Measurements from ENCODE around the gene PUDP. TPM values are rescaled to one million over a fixed set of nuclear protein-coding genes. Genes with fewer than 3 reads are reported as not detected.
A peak's percentile ranks its signal among the peaks of the same experiment; 100 is the strongest.

PUDP gene
- total RNA-seq, 3 donors from 2014 or later = 6.2 to 20.3 (median 17.9) TPM

DNA sequence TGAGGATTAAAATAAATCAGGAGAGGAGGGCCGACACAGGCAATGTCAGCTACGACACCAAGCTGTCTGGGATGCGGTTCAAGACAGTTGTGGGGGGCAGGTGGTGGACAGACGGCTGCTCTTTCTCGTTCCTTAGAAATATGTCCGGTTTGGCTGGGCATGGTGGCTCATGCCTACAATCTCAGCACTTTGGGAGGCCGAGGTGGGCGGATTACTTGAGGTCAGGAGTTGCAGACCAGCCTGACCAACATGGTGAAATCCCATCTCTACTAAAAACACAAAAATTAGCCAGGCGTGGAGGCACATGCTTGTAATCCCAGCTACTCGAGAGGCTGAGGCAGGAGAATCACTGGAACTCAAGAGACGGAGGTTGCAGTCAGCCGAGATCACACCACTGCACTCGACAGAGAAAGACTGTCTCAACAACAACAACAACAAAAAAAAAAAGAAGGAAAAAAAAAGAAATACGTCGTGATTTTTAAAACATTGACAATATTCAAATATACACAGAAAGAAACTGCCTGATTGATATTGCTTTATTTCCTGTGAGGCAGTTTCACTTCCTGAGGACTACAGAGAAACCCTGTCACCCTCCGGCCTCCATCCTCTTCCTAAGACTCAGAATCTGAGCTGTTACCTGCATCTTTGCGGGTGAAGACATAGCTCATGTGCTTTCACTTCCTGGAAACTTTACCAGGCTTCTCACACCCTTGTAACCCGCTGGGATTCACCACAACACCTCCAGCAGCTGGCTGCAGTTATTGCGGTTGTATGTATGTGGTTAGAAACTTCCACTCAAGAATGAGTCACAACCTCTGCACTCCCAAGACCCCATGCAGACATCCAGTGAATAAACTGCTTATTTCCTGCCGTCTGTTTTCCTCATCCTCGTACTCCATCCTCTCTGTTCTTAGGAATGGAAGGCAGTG is 64.2 kb downstream of the PUDP start:
- H3K4me3 ChIP-seq = no peak overlapping the region
- no peaks in the 10 kb centered on the region for H3K4me1 ChIP-seq
- no peaks in the 10 kb centered on the region for H3K36me3 ChIP-seq
- intact Hi-C loops (cut with DNase I; ENCODE audit: low total_unique reads) = no loop called here
- no peaks in the 10 kb centered on the region for H3K9me3 ChIP-seq
- peak in 1 of 2 donors; percentile 20 for DNase-seq (ENCODE audit: low spot score in 2 of 2)
- H3K27me3 ChIP-seq = no peaks in the 10 kb centered on the region
- TF ChIP-seq POLR2AphosphoS5 (IDR thresholded peaks at IDR 0.05) = no peak
- TF ChIP-seq, protein P1, sequence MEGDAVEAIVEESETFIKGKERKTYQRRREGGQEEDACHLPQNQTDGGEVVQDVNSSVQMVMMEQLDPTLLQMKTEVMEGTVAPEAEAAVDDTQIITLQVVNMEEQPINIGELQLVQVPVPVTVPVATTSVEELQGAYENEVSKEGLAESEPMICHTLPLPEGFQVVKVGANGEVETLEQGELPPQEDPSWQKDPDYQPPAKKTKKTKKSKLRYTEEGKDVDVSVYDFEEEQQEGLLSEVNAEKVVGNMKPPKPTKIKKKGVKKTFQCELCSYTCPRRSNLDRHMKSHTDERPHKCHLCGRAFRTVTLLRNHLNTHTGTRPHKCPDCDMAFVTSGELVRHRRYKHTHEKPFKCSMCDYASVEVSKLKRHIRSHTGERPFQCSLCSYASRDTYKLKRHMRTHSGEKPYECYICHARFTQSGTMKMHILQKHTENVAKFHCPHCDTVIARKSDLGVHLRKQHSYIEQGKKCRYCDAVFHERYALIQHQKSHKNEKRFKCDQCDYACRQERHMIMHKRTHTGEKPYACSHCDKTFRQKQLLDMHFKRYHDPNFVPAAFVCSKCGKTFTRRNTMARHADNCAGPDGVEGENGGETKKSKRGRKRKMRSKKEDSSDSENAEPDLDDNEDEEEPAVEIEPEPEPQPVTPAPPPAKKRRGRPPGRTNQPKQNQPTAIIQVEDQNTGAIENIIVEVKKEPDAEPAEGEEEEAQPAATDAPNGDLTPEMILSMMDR (IDR thresholded peaks at IDR 0.05) = no peak
- TF ChIP-seq POLR2A (IDR thresholded peaks at IDR 0.05) = no peak
- no peak overlapping the region for H3K27ac ChIP-seq

- intact Hi-C loops (cut with DNase I; ENCODE audit: low total_unique reads) = no loop called here
- H3K9me3 ChIP-seq = no peaks in the 10 kb centered on the region
- H3K4me3 ChIP-seq = no peak overlapping the region
- no peaks in the 10 kb centered on the region for H3K27me3 ChIP-seq
- no peak overlapping the region for H3K27ac ChIP-seq
- H3K36me3 ChIP-seq = no peaks in the 10 kb centered on the region
- H3K4me1 ChIP-seq = no peaks in the 10 kb centered on the region
- no peak for DNase-seq (ENCODE audit: low spot score in 2 of 2)
- TF ChIP-seq, protein P1 (IDR thresholded peaks at IDR 0.05) = no peak
- TF ChIP-seq POLR2AphosphoS5 (IDR thresholded peaks at IDR 0.05) (no peak), POLR2A (IDR thresholded peaks at IDR 0.05) (no peak)
Observed at GRCh38 chrX:7083021-7083420, 64.9 kb downstream of the PUDP start.

DNA sequence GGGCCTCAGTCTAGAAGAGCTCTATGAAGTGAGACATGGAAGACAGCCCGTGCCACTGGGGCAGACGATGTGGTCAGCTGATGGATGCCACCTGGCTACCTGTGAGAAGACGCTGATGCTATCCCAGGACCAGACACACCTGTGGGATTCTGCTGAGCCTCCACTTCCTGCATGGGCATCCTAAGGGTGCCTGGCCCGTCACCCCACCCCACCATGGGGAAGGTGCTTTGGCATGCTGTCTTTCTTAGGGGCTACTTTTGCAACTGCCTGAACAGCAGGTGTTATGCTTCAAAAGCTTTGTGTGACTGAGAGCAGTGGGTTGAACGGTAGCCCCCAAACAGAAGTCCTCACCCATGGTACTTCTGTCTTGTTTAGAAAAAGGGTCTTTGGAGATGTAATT is 65.4 kb downstream of the PUDP start:
- H3K27ac ChIP-seq = no peak overlapping the region
- no peaks in the 10 kb centered on the region for H3K4me1 ChIP-seq
- intact Hi-C loops (cut with DNase I; ENCODE audit: low total_unique reads) = no loop called here
- no peak for TF ChIP-seq POLR2A (IDR thresholded peaks at IDR 0.05)
- TF ChIP-seq POLR2AphosphoS5 (IDR thresholded peaks at IDR 0.05) = no peak
- TF ChIP-seq, protein P1 (IDR thresholded peaks at IDR 0.05) = no peak
- no peak for DNase-seq (ENCODE audit: low spot score in 2 of 2)
- no peaks in the 10 kb centered on the region for H3K27me3 ChIP-seq
- H3K36me3 ChIP-seq = no peaks in the 10 kb centered on the region
- H3K4me3 ChIP-seq = no peak overlapping the region
- H3K9me3 ChIP-seq = no peaks in the 10 kb centered on the region

DNA sequence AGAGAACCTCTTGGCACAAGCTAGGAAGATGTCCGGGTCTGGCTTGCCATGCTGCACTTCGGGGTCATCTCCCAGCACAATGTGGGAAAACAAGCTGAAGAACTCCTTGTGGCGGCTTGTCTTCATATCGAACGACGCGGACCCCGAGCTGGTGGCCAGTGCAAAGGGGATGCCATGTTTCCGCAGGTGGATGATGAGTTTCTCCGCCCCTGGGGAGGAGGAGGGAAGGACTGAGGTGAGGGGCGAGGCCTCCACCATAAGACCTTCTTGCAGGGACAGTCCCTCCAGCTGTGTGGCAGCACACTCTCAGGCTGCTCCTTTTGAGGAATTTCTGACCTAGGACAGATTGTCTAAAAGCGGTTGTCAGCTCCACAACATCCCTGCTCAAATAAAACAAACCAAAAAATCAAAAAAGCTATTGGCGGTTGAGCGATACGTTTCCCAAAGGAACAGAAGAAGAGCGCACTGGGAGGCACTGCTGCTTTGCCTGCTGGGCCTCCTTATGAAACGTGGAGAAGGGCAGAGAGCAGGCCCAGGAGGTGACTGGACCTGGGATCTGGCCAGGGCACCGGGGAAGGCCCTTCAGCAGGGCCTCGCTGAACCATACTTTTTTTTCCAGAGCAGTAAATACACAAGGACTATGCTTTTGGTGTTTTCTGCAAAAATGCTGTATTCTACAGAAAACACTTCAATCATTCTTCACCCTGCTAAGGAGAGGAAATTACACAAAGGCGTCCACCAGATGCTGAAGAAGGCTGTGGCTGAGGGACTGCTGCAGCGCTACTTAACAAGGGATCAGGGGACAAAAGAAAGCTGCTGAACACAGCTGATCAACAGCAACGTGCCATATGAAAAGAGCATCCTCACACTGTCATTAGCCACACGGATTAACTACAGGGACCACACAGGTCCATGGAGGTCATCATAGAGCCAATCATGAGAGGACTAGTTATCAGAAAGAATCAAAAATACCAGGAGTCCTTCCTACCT is 70.4 kb downstream of the PUDP start:
- Histone ChIP-seq H3K27me3 (no peaks in the 10 kb centered on the region), H3K4me3 (no peak overlapping the region), H3K36me3 (no peaks in the 10 kb centered on the region), H3K27ac (no peak overlapping the region), H3K9me3 (no peaks in the 10 kb centered on the region), H3K4me1 (no peaks in the 10 kb centered on the region)
- TF ChIP-seq, protein P1 (IDR thresholded peaks at IDR 0.05) = no peak
- no peak for TF ChIP-seq POLR2A (IDR thresholded peaks at IDR 0.05)
- no peak for TF ChIP-seq POLR2AphosphoS5 (IDR thresholded peaks at IDR 0.05)
- intact Hi-C loops (cut with DNase I; ENCODE audit: low total_unique reads) = no loop called here
- DNase-seq (ENCODE audit: low spot score in 2 of 2) = no peak
